ENCODE data around the gene PFKFB2. TPM values are rescaled to one million over a fixed set of nuclear protein-coding genes. Genes with fewer than 3 reads are reported as not detected.

The PFKFB2 gene
- total RNA-seq, 1 donor from 2014 or later, result 49.9 TPM

DNA sequence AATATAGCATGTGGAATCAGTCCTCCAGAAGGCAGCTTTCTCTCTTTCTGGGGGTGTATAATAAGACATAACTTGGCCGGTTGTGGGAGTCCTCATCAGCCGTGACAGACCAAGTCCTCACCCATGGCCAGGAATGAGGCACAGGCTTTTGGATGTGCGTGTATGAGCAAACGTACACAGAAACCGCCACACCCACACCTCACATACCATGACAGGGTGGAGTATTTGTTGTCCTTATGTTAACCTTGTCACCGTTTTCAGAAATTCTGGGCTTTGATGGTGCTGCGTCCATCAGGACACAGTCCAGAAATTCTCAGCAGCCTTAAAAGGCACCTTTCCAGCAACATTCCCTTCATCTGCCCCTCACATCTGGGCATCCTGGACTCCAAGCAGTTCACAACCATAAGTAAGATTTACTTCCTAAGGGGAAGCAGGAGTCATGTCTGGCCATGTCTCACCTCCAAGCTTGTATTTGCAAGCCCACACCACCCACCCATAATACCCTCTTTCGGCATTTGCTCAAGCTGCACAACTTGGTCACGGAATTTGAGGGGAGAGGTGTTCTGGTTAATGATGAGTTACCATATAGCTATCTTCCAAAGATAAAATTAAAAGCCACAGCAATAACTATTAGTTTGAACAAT lies 32.9 kb upstream of the PFKFB2 start:
- DNase-seq (no peak), ATAC-seq (peak; percentile 62)
- intact Hi-C loops (cut with DNase I), result no loop called here
- Histone ChIP-seq H3K36me3 (no peaks in the 10 kb centered on the region), H3K27ac (peak overlapping the region; percentile 44), H3K9me3 (no peaks in the 10 kb centered on the region), H3K4me1 (peaks cover 23% of the 10 kb centered on the region), H3K4me3 (no peak overlapping the region), H3K27me3 (no peaks in the 10 kb centered on the region)
- TF ChIP-seq, protein P1, sequence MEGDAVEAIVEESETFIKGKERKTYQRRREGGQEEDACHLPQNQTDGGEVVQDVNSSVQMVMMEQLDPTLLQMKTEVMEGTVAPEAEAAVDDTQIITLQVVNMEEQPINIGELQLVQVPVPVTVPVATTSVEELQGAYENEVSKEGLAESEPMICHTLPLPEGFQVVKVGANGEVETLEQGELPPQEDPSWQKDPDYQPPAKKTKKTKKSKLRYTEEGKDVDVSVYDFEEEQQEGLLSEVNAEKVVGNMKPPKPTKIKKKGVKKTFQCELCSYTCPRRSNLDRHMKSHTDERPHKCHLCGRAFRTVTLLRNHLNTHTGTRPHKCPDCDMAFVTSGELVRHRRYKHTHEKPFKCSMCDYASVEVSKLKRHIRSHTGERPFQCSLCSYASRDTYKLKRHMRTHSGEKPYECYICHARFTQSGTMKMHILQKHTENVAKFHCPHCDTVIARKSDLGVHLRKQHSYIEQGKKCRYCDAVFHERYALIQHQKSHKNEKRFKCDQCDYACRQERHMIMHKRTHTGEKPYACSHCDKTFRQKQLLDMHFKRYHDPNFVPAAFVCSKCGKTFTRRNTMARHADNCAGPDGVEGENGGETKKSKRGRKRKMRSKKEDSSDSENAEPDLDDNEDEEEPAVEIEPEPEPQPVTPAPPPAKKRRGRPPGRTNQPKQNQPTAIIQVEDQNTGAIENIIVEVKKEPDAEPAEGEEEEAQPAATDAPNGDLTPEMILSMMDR (IDR thresholded peaks at IDR 0.05), result no peak

DNA sequence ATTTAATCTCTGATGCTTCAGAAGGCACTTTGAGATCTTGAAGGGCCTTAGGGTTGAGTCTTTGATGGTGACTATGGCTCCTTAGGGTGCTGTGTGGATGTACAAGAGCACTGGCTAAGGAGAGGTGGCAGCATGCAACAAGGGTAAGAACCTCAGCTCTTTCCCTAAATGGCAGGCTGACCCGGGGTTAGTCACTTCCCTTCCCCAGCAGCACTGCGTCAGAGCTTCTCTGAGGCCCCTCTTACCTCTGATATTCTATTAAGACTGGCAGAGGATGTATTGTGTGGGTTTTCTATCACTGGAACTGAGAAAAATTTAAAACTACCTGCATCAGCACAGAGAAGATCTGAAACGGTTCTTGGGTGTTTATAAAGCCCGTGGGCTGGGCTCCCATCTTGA lies 32.4 kb upstream of the PFKFB2 start:
- H3K4me3 ChIP-seq, result no peak overlapping the region
- ATAC-seq (no peak), DNase-seq (no peak)
- intact Hi-C loops (cut with DNase I), result no loop called here
- no peaks in the 10 kb centered on the region for H3K9me3 ChIP-seq
- TF ChIP-seq, protein P1 (IDR thresholded peaks at IDR 0.05), result no peak
- H3K4me1 ChIP-seq, result peaks cover 26% of the 10 kb centered on the region
- H3K36me3 ChIP-seq, result no peaks in the 10 kb centered on the region
- no peaks in the 10 kb centered on the region for H3K27me3 ChIP-seq
- peak overlapping the region; percentile 44 for H3K27ac ChIP-seq

DNA sequence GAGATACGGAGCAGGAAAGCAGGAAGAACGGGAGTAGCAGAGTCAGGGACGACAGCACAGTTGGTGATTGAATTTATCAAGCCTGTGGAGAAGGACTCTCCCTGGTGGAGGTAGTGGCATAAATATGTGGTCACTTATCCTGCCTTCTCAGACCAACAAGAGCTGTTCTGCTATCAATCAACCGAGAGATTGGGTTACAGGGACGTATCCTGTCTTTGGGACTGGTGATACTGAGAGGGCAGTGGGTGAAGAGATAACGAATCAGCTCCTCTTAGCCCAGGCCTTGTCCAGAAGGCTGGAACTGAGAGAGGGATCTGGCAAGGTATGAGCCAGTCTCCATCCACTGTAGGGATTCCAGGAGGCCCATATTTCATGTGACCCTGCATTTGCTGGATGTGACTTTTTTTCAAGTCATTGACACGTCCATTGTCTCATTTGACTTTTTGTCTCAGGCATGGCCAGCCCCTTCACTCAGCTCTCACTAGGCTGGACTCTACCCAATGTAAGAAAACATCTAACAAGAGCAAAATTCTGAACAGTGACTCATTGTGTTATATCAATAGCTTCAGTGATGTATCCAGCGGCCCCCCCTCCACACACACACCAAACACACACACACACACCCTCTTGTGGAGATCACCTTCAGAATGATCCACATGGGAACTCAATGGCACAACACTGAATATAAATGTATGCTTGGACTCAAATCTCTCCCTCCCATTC lies 31.8 kb upstream of the PFKFB2 start:
- intact Hi-C loops (cut with DNase I), result no loop called here
- TF ChIP-seq, protein P1 (IDR thresholded peaks at IDR 0.05), result no peak
- Histone ChIP-seq H3K36me3 (no peaks in the 10 kb centered on the region), H3K9me3 (no peaks in the 10 kb centered on the region), H3K27me3 (no peaks in the 10 kb centered on the region), H3K27ac (peak overlapping the region; percentile 44), H3K4me3 (no peak overlapping the region), H3K4me1 (peaks cover 32% of the 10 kb centered on the region)
- ATAC-seq (no peak), DNase-seq (no peak)

DNA sequence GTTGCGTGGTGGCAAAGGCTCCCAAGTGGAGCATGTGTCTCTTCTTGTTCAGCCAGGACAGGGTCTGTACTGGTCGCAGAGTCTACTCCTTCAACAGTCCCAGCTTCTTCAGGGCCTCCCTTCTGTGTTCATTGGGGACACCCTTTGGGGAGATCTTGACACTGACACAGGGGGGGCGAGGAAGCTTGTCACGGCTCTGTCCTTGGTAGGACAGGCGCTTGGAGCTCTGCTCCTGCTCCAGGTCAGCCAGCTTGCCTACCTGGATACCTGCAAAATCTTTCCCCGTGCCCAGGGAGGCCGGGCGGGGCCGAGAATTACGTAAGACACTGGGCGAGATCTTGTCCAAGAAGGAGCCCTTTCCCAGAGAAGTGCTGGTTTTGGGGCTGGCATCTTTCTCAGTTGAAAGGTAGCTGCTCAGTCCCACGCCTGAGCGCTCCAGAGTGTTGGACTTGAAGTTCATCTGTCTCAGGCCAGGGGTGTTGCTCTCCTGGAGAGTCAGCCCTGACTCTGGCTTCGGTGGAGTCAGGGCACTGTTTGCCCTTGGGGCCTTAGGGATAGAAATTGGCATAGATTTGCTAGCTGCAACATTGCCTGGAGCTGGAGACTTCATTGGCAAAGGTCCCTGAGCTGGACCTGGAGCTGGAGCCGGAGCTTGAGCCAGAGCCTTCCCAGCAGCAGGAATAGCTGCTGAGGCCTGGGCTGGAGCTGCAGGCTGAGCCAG lies 31.0 kb upstream of the PFKFB2 start:
- no peak overlapping the region for H3K4me3 ChIP-seq
- peaks cover 33% of the 10 kb centered on the region for H3K4me1 ChIP-seq
- intact Hi-C loops (cut with DNase I), result no loop called here
- no peaks in the 10 kb centered on the region for H3K9me3 ChIP-seq
- peak overlapping the region; percentile 19 for H3K27ac ChIP-seq
- H3K36me3 ChIP-seq, result no peaks in the 10 kb centered on the region
- TF ChIP-seq, protein P1 (IDR thresholded peaks at IDR 0.05), result no peak
- H3K27me3 ChIP-seq, result no peaks in the 10 kb centered on the region
- ATAC-seq (no peak), DNase-seq (no peak)

DNA sequence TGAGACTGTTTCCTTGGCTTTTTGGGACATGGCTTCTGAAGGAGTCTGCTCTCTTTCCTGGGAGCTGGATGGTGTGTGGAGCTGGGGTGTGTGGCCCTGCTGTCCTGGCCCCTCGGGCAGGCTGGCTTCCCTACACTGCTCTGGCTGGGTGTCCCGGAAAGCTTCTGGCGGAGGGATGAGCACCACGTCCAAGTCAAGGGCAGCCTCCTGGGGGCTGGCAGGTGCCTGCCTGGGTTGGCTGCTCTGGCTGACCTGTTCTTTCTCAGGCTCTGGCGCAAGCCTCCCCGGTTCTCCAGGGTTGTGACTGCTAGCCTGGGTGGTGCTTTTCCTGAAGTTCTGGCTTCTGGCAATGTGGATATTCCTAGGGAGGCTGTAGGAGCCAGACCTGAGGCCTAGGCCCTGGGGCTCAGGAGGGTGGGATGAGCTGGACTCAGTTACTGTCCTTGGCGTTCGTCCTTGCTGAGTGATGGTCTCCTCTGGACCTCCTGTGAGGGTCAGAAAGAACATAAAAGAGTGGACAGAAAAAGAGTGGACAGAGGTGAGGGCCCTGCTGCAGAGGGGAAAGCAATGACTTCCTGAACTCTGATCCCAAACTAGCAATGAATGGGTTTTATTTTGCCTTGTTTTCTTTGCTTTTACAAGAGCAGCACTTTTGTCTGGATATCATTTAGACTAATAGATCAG lies 29.9 kb upstream of the PFKFB2 start:
- H3K9me3 ChIP-seq, result no peaks in the 10 kb centered on the region
- intact Hi-C loops (cut with DNase I), result no loop called here
- H3K36me3 ChIP-seq, result no peaks in the 10 kb centered on the region
- H3K4me3 ChIP-seq, result no peak overlapping the region
- DNase-seq (no peak), ATAC-seq (no peak)
- H3K4me1 ChIP-seq, result peaks cover 26% of the 10 kb centered on the region
- no peaks in the 10 kb centered on the region for H3K27me3 ChIP-seq
- TF ChIP-seq, protein P1 (IDR thresholded peaks at IDR 0.05), result no peak
- peak overlapping the region; percentile 4 for H3K27ac ChIP-seq

Measured in upper lobe of right lung (tissue), 1 donor.